ENCODE results near the gene FBXL17. TPM values are rescaled to one million over a fixed set of nuclear protein-coding genes. Genes with fewer than 3 reads are reported as not detected.

FBXL17 gene
- total RNA-seq, 4 donors from 2014 or later: 10.7 to 31.6 (median 22.1) TPM

DNA sequence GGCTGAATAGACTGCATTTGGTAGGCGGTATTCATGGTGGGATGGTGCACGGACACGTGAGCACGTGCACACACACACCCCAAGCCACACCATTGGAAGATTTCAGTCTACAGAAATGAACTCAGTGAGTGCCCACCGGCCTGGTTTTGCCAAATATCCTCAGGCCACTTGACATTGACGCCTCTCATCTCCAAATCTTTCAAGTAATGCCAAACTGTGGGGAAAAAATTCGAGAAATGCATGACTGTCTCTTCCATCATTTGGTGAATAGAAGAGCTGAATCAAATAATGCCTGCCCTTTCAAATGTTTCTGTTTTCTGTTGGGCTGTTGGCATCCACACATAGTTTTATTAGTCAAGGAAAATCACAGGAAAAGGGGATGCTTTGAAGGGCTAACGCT, 528.9 kb downstream of the FBXL17 start:
- no peak for DNase-seq
- TF ChIP-seq, protein P1, sequence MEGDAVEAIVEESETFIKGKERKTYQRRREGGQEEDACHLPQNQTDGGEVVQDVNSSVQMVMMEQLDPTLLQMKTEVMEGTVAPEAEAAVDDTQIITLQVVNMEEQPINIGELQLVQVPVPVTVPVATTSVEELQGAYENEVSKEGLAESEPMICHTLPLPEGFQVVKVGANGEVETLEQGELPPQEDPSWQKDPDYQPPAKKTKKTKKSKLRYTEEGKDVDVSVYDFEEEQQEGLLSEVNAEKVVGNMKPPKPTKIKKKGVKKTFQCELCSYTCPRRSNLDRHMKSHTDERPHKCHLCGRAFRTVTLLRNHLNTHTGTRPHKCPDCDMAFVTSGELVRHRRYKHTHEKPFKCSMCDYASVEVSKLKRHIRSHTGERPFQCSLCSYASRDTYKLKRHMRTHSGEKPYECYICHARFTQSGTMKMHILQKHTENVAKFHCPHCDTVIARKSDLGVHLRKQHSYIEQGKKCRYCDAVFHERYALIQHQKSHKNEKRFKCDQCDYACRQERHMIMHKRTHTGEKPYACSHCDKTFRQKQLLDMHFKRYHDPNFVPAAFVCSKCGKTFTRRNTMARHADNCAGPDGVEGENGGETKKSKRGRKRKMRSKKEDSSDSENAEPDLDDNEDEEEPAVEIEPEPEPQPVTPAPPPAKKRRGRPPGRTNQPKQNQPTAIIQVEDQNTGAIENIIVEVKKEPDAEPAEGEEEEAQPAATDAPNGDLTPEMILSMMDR (IDR thresholded peaks at IDR 0.05): no peak
- TF ChIP-seq POLR2A (IDR thresholded peaks at IDR 0.05): no peak
- H3K4me3 ChIP-seq: no peak overlapping the region
- no peak overlapping the region for H3K27ac ChIP-seq
- H3K36me3 ChIP-seq: no peaks in the 10 kb centered on the region
- H3K9me3 ChIP-seq: no peaks in the 10 kb centered on the region
- H3K4me1 ChIP-seq: no peaks in the 10 kb centered on the region
- no peaks in the 10 kb centered on the region for H3K27me3 ChIP-seq

DNA sequence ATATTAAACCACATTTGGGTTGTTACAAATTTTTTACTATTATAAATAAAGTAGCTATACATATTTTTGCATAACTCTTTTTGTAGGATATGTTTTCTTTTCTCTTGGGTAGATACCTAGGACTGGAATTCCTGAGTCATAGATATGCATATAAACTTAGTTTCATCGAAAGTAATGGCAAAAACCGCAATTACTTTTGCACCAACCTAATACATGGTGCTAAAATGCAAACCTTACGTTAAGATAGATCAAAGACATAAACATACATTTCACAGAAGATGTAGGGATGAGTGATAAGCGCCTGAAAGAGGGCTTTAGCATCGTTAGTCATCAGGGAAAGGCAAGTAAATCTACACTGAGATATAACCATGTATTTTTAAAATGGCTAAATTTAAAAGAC, 532.8 kb downstream of the FBXL17 start:
- TF ChIP-seq POLR2A (IDR thresholded peaks at IDR 0.05): no peak
- TF ChIP-seq, protein P1 (IDR thresholded peaks at IDR 0.05): no peak
- Histone ChIP-seq H3K4me1 (no peaks in the 10 kb centered on the region), H3K4me3 (no peak overlapping the region), H3K27ac (no peak overlapping the region), H3K9me3 (no peaks in the 10 kb centered on the region), H3K36me3 (no peaks in the 10 kb centered on the region), H3K27me3 (no peaks in the 10 kb centered on the region)
- DNase-seq: no peak

DNA sequence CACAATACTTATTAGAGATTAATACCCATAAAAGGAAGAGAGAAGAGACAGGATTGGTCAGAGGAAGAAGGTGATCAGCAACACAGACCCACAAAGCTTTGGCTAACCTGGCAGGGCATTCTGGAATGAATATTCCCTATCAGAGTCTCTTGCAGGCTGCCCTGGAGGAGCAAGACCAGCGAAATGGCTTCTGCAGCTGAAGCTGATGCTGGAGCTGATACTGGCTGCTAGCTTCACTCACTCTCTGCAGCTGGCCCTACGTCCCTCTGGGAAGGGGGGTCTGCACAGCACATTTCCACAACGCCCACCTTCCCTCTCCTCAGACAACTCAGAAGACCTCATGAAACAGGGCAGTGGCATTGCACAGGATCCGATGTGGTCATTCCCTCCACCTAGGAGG, 541.3 kb downstream of the FBXL17 start:
- Histone ChIP-seq H3K36me3 (no peaks in the 10 kb centered on the region), H3K27me3 (no peaks in the 10 kb centered on the region), H3K27ac (no peak overlapping the region), H3K4me3 (no peak overlapping the region), H3K4me1 (no peaks in the 10 kb centered on the region), H3K9me3 (no peaks in the 10 kb centered on the region)
- DNase-seq: no peak
- TF ChIP-seq POLR2A (IDR thresholded peaks at IDR 0.05): no peak
- TF ChIP-seq, protein P1 (IDR thresholded peaks at IDR 0.05): no peak

DNA sequence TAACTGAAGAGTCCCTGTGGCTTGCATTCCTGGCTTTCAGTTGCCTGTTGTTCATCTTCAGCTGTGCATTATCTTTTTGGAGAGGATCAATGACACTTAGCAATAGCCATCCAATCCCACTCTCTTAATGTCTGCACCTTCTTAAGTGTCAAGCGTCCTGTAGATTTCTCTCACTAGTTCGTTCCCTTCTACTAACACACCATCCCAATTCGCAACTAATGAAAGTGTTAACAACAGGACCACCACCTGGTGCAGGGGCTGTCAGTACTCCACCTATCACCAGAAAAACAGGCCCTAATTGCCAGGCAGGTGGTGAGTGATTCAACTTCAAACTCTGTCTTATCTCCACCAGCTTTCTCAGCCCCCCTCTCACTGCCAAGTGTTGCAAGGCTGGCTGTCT, 541.7 kb downstream of the FBXL17 start:
- no peaks in the 10 kb centered on the region for H3K27me3 ChIP-seq
- no peak for DNase-seq
- no peaks in the 10 kb centered on the region for H3K36me3 ChIP-seq
- no peak overlapping the region for H3K4me3 ChIP-seq
- no peak for TF ChIP-seq POLR2A (IDR thresholded peaks at IDR 0.05)
- TF ChIP-seq, protein P1 (IDR thresholded peaks at IDR 0.05): no peak
- H3K4me1 ChIP-seq: no peaks in the 10 kb centered on the region
- no peak overlapping the region for H3K27ac ChIP-seq
- H3K9me3 ChIP-seq: no peaks in the 10 kb centered on the region

DNA sequence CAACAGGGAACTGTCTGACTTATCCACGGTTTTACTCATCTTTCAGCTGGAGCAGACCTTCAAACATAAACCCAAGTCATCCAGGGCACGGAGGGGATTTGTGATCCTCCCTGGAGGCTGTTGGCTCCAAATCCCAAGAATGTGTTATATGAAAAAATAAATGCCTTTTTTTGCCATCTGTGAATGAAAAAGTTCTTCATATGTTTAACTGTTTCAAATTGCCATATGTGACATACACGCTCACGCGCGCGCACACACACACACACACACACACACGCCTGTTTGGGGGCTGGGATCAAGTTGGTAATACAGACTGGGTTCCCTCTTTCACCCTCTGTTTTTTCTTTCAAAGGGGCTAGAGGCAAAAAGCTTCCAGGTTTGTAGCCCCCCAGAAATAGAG, 546.8 kb downstream of the FBXL17 start:
- no peak for TF ChIP-seq POLR2A (IDR thresholded peaks at IDR 0.05)
- TF ChIP-seq, protein P1 (IDR thresholded peaks at IDR 0.05): no peak
- Histone ChIP-seq H3K4me3 (no peak overlapping the region), H3K27ac (no peak overlapping the region), H3K4me1 (no peaks in the 10 kb centered on the region), H3K9me3 (no peaks in the 10 kb centered on the region), H3K36me3 (no peaks in the 10 kb centered on the region), H3K27me3 (no peaks in the 10 kb centered on the region)
- no peak for DNase-seq

DNA sequence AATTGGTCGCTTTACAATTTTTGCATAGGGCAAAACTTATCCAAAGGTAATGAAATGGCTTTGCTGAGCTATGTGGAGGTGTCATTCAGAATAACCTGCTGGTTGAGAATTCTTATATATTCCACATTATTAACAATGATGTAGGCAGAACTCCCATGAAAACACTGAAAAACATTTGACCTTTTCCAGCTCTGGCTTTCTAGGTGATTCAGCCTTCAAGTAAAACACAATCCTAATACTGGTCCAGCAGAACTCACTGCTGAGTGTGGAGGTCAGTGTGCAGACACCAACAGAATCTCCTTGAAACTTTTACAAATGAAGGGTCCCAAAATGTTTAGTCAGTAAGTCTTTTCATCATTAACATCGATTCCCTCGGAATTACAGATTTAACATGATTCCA, 549.2 kb downstream of the FBXL17 start:
- Histone ChIP-seq H3K27ac (no peak overlapping the region), H3K27me3 (no peaks in the 10 kb centered on the region), H3K36me3 (no peaks in the 10 kb centered on the region), H3K4me3 (no peak overlapping the region), H3K9me3 (no peaks in the 10 kb centered on the region), H3K4me1 (no peaks in the 10 kb centered on the region)
- TF ChIP-seq POLR2A (IDR thresholded peaks at IDR 0.05): no peak
- TF ChIP-seq, protein P1 (IDR thresholded peaks at IDR 0.05): no peak
- DNase-seq: no peak

Data from Peyer's patch (tissue), 4 donors.